HCT116 (cell line): ENCODE measurements around the gene NSMF. TPM values are rescaled to one million over a fixed set of nuclear protein-coding genes. Genes with fewer than 3 reads are reported as not detected.
A peak's percentile ranks its signal among the peaks of the same experiment; 100 is the strongest.

Source experiments
- ATAC-seq: fragments of 200-7000 bp; cut with Tn5 transposase; 2 replicates; pipeline ENCODE4 v1.9.1; 2020; ENCODE audit warnings: mild to moderate bottlenecking, moderate library complexity
- BruUV-seq: library from RNA; stranded (reverse); fragments of 400-500 nt; replicated peaks from 2 replicates; lab custom pipeline; 2021; lab: Mats Ljungman, UMichigan
- CTCF ChIA-PET: fragments of 300-600 bp; sonication (Branson Sonifier 250); formaldehyde crosslinking; loops from one replicate; lab custom pipeline; 2021; ENCODE audit warnings: antibody characterized with exemption; lab: Charles Lee
- POLR2A ChIA-PET: fragments of 300-600, 350-600 bp; sonication (Branson Sonifier 250); formaldehyde crosslinking; loops from one replicate; lab custom pipeline; 2021; ENCODE audit warnings: antibody characterized with exemption; lab: Charles Lee
- RAD21 ChIA-PET, 2 experiments: fragments of 300-600 bp; sonication (Branson Sonifier 250); formaldehyde crosslinking; loops; one replicate each; lab custom pipeline; 2023; ENCODE audit warnings: low total read pairs in 2 of 2; ENCODE audit not compliant: uncharacterized antibody in 2 of 2, unreplicated experiment in 2 of 2, low non-redundant PET in 1 of 2; lab: Charles Lee
- DNase-seq: peaks from one replicate; pipeline ENCODE4 v3.0.0-alpha.2; 2010; ENCODE audit warnings: low read depth, low spot score
- H2AFZ ChIP-seq: fragments of 200-600 bp; shearing (Covaris generic), sonication (generic); 2 replicates; pipeline ENCODE4 v1.6.1; 2017; ENCODE audit warnings: low read depth, mixed run types, mixed read lengths, antibody characterized with exemption, low read length; ENCODE audit not compliant: poor library complexity, severe bottlenecking
- H3K27ac ChIP-seq: 2 replicates; pipeline ENCODE4 v1.5.1; 2012; ENCODE audit warnings: low read depth, low read length
- H3K27me3 ChIP-seq: fragments of 200-600 bp; sonication (generic); 2 replicates; pipeline ENCODE4 v1.6.1; 2016; ENCODE audit warnings: mixed run types, low read length, mixed read lengths; ENCODE audit not compliant: insufficient read depth
- H3K36me3 ChIP-seq, 2 experiments: fragments of 200-500 bp in 1 of 2; fragments of 200-600 bp in 1 of 2; sonication (Bioruptor generic) in 1 of 2; sonication (generic) in 1 of 2; 2 replicates each; pipeline versions ENCODE4 v1.5.1 to v1.6.1; 2014 to 2016; ENCODE audit warnings: low read length in 2 of 2, inconsistent platforms in 1 of 2, mixed read lengths in 1 of 2, mixed run types in 1 of 2; ENCODE audit not compliant: insufficient read depth in 2 of 2, control insufficient read depth in 1 of 2
- H3K4me1 ChIP-seq, 2 experiments: fragments of 200-600 bp in 1 of 2; sonication (generic) in 1 of 2; 2 replicates each; pipeline versions ENCODE4 v1.5.1 to v1.6.1; 2012 to 2017; ENCODE audit warnings: low read length in 2 of 2, inconsistent platforms in 1 of 2, mild to moderate bottlenecking in 1 of 2, mixed read lengths in 1 of 2, mixed run types in 1 of 2, moderate library complexity in 1 of 2; ENCODE audit not compliant: insufficient read depth in 2 of 2, control insufficient read depth in 1 of 2
- H3K4me2 ChIP-seq: fragments of 200-600 bp; sonication (generic); 2 replicates; pipeline ENCODE4 v1.6.1; 2017; ENCODE audit warnings: mixed run types, low read length, mixed read lengths
- H3K4me3 ChIP-seq, 2 experiments: fragments of 200-600 bp in 1 of 2; sonication (generic) in 1 of 2; replicated peaks in 1 of 2; 2 replicates each; pipeline ENCODE4 v1.5.1; 2011 to 2016; ENCODE audit warnings: low read length in 2 of 2, control low read depth in 1 of 2, low read depth in 1 of 2, mild to moderate bottlenecking in 1 of 2, mixed read lengths in 1 of 2, mixed run types in 1 of 2
- H3K79me2 ChIP-seq: fragments of 200-600 bp; sonication (generic); 2 replicates; pipeline ENCODE4 v1.6.1; 2017; ENCODE audit warnings: mild to moderate bottlenecking, mixed run types, low read length, moderate library complexity, mixed read lengths; ENCODE audit not compliant: insufficient read depth
- H3K9ac ChIP-seq: fragments of 200-600 bp; sonication (generic); 2 replicates; pipeline ENCODE4 v1.6.1; 2016; ENCODE audit warnings: low read length, mixed read lengths
- H3K9me2 ChIP-seq: fragments of 200-600 bp; sonication (generic), shearing (Covaris generic); 2 replicates; pipeline ENCODE4 v1.6.1; 2017; ENCODE audit warnings: mixed run types, mild to moderate bottlenecking, moderate library complexity; ENCODE audit not compliant: insufficient read depth
- H3K9me3 ChIP-seq, 2 experiments: fragments of 200-500 bp in 1 of 2; fragments of 200-600 bp in 1 of 2; sonication (Bioruptor generic) in 1 of 2; sonication (generic) in 1 of 2; 2 replicates each; pipeline ENCODE4 v1.6.1; 2014 to 2017; ENCODE audit warnings: low read length in 2 of 2, mixed read lengths in 2 of 2, inconsistent platforms in 1 of 2, low read depth in 1 of 2, mild to moderate bottlenecking in 1 of 2, mixed run types in 1 of 2, moderate library complexity in 1 of 2; ENCODE audit not compliant: control insufficient read depth in 1 of 2, insufficient read depth in 1 of 2
- H4K20me1 ChIP-seq: fragments of 200-600 bp; sonication (generic), shearing (Covaris generic); 2 replicates; pipeline ENCODE4 v1.6.1; 2017; ENCODE audit warnings: mixed run types, mild to moderate bottlenecking, moderate library complexity; ENCODE audit not compliant: insufficient read depth
- CBX3 ChIP-seq: IDR thresholded peaks from 2 replicates; pipeline ENCODE4 v1.6.1; 2012; ENCODE audit warnings: low read depth
- CEBPB ChIP-seq: IDR thresholded peaks from 2 replicates; pipeline ENCODE4 v1.6.1; 2012; ENCODE audit warnings: low read depth
- EGR1 ChIP-seq: IDR thresholded peaks from 2 replicates; pipeline ENCODE4 v1.6.1; 2012; ENCODE audit warnings: low read depth
- ELF1 ChIP-seq: IDR thresholded peaks from 2 replicates; pipeline ENCODE4 v1.6.1; 2012; ENCODE audit warnings: low read depth, borderline replicate concordance
- EZH2 ChIP-seq: fragments of 200-600 bp; sonication (generic); IDR thresholded peaks from 2 replicates; pipeline ENCODE4 v1.6.1; 2017; ENCODE audit warnings: antibody characterized with exemption, mixed run types
- EZH2phosphoT487 ChIP-seq: fragments of 200-600 bp; IDR thresholded peaks from 2 replicates; pipeline ENCODE4 v1.6.1; 2018; ENCODE audit warnings: antibody characterized with exemption, borderline replicate concordance
- FOSL1 ChIP-seq: IDR thresholded peaks from 2 replicates; pipeline ENCODE4 v1.6.1; 2012; ENCODE audit warnings: low read depth
- JUND ChIP-seq: IDR thresholded peaks from 2 replicates; pipeline ENCODE4 v1.6.1; 2012
- POLR2A ChIP-seq: IDR thresholded peaks from 2 replicates; pipeline ENCODE4 v1.7.0; 2011; ENCODE audit warnings: borderline replicate concordance; ENCODE audit not compliant: insufficient read depth, insufficient read length; ENCODE audit errors: extremely low read depth
- POLR2AphosphoS5 ChIP-seq: IDR thresholded peaks from 2 replicates; pipeline ENCODE4 v1.6.1; 2011; ENCODE audit warnings: mild to moderate bottlenecking, low read depth, low read length, moderate library complexity
- RAD21 ChIP-seq: IDR thresholded peaks from 2 replicates; pipeline ENCODE4 v1.6.1; 2012; ENCODE audit warnings: low read depth, mild to moderate bottlenecking
- SIN3A ChIP-seq: IDR thresholded peaks from 2 replicates; pipeline ENCODE4 v1.6.1; 2012; ENCODE audit warnings: low read depth
- SP1 ChIP-seq: IDR thresholded peaks from 2 replicates; pipeline ENCODE4 v1.6.1; 2012; ENCODE audit warnings: low read depth
- TCF7L2 ChIP-seq: IDR thresholded peaks from 2 replicates; pipeline ENCODE4 v1.7.0; 2011; ENCODE audit warnings: borderline replicate concordance, inconsistent platforms; ENCODE audit not compliant: insufficient read depth, insufficient read length; ENCODE audit errors: extremely low read depth
- YY1 ChIP-seq: IDR thresholded peaks from 2 replicates; pipeline ENCODE4 v1.6.1; 2011; ENCODE audit warnings: low read length, low read depth, moderate library complexity, mild to moderate bottlenecking; ENCODE audit not compliant: insufficient replicate concordance; ENCODE audit errors: extremely low read depth
- ZFX ChIP-seq: fragments of 450-650 bp; IDR thresholded peaks from 2 replicates; pipeline ENCODE4 v1.6.1; 2017
- ZNF274 ChIP-seq: fragments of 200-500 bp; sonication (Bioruptor generic); IDR thresholded peaks from 2 replicates; pipeline ENCODE4 v1.6.1; 2014; ENCODE audit warnings: mild to moderate bottlenecking, low read depth, low read length, inconsistent platforms
- intact Hi-C: fragments of 100-400 bp; cut with micrococcal nuclease; formaldehyde crosslinking; loops from 2 replicates; pipeline ENCODE4 v1.10.0; 2022
- total RNA-seq: library from RNA; stranded (reverse); gene quantifications from one replicate; pipeline ENCODE4 v1.2.1, GENCODE V29; 2021; ENCODE audit not compliant: unreplicated experiment
- TF ChIP-seq, protein P1 (sequence below), 3 experiments: fragments of 200-600 bp in 1 of 3; sonication (generic) in 1 of 3; IDR thresholded peaks in 2 of 3; conservative IDR thresholded peaks in 1 of 3; 2 replicates each; pipeline ENCODE4 v1.5.1; 2012 to 2017; ENCODE audit warnings: low read depth in 2 of 3, low read length in 2 of 3, antibody characterized with exemption in 1 of 3, borderline replicate concordance in 1 of 3, control low read depth in 1 of 3, mild to moderate bottlenecking in 1 of 3, mixed read lengths in 1 of 3, mixed run types in 1 of 3, moderate library complexity in 1 of 3; ENCODE audit not compliant: insufficient read depth in 1 of 3
- TF ChIP-seq, protein P2 (sequence below): IDR thresholded peaks from 2 replicates; pipeline ENCODE4 v1.6.1; 2012
- TF ChIP-seq, protein P3 (sequence below): IDR thresholded peaks from 2 replicates; pipeline ENCODE4 v1.6.1; 2011; ENCODE audit warnings: mild to moderate bottlenecking, low read length, moderate library complexity; ENCODE audit not compliant: insufficient replicate concordance; ENCODE audit errors: extremely low read depth

The NSMF gene
- total RNA-seq, 1 experiment from 2014 or later = 81.9 TPM

DNA sequence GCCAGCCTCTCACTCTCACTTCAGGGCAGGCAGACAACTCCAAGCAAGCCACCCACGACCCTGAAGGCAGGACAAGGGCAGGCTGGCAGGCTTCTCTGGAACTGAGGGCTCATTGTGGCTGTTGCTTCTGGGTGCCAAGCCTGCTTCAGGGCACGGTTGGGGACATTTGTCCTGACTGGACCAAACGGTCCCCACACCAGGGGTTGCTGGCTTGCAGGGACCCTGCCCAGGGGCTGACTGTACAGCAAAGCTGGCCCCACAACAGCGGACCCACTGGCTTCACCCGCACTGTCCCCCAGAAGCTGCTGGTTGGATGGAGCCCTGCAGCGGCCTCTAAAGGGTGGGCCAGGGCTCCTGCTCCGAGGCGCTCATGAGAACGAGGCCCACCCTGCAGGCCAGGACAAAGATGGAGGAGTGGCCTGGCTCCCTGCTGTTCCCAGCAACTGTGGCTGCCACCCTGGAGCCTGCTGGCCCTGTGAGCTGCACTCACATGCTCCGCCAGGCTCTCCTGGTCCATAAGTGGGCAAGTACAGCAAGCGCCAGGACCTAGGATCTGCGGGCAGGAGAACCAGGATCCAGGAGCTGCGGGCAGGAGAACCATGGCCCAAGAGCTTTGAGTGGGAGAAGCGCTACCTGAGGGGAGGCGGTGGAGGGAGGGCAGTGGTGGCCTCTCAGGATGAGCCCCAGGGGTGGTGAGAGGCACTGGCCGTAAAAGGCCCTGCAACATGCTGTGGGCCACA is 34.4 kb upstream of the NSMF start:
- ATAC-seq = no peak
- TF ChIP-seq YY1 (no peak), CBX3 (no peak), CEBPB (no peak), EGR1 (no peak), ZFX (no peak), ELF1 (no peak), SP1 (no peak), RAD21 (no peak), SIN3A (no peak), FOSL1 (no peak), EZH2phosphoT487 (no peak), JUND (no peak), EZH2 (no peak), TCF7L2 (no peak), POLR2A (no peak), ZNF274 (no peak), POLR2AphosphoS5 (no peak)
- TF ChIP-seq, protein P1, sequence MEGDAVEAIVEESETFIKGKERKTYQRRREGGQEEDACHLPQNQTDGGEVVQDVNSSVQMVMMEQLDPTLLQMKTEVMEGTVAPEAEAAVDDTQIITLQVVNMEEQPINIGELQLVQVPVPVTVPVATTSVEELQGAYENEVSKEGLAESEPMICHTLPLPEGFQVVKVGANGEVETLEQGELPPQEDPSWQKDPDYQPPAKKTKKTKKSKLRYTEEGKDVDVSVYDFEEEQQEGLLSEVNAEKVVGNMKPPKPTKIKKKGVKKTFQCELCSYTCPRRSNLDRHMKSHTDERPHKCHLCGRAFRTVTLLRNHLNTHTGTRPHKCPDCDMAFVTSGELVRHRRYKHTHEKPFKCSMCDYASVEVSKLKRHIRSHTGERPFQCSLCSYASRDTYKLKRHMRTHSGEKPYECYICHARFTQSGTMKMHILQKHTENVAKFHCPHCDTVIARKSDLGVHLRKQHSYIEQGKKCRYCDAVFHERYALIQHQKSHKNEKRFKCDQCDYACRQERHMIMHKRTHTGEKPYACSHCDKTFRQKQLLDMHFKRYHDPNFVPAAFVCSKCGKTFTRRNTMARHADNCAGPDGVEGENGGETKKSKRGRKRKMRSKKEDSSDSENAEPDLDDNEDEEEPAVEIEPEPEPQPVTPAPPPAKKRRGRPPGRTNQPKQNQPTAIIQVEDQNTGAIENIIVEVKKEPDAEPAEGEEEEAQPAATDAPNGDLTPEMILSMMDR (IDR thresholded peaks at IDR 0.05 in 2 of 3, conservative IDR thresholded peaks at IDR 0.05 in 1 of 3; ENCODE audit: borderline replicate concordance in 1 of 3, insufficient read depth in 1 of 3, low read depth in 2 of 3, low read length in 2 of 3) = no peak
- TF ChIP-seq, protein P2, sequence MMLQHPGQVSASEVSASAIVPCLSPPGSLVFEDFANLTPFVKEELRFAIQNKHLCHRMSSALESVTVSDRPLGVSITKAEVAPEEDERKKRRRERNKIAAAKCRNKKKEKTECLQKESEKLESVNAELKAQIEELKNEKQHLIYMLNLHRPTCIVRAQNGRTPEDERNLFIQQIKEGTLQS = no peak
- TF ChIP-seq, protein P3, sequence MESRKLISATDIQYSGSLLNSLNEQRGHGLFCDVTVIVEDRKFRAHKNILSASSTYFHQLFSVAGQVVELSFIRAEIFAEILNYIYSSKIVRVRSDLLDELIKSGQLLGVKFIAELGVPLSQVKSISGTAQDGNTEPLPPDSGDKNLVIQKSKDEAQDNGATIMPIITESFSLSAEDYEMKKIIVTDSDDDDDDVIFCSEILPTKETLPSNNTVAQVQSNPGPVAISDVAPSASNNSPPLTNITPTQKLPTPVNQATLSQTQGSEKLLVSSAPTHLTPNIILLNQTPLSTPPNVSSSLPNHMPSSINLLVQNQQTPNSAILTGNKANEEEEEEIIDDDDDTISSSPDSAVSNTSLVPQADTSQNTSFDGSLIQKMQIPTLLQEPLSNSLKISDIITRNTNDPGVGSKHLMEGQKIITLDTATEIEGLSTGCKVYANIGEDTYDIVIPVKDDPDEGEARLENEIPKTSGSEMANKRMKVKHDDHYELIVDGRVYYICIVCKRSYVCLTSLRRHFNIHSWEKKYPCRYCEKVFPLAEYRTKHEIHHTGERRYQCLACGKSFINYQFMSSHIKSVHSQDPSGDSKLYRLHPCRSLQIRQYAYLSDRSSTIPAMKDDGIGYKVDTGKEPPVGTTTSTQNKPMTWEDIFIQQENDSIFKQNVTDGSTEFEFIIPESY = no peak
- TF ChIP-seq, all 23 proteins: peak for 0
- CTCF ChIA-PET = no interaction called here
- RAD21 ChIA-PET = no interaction called here
- H2AFZ ChIP-seq = no peak overlapping the region
- H3K9me2 ChIP-seq = no peaks in the 10 kb centered on the region
- BruUV-seq = no TSS peak
- DNase-seq = no peak
- H4K20me1 ChIP-seq = no peaks in the 10 kb centered on the region
- no peak overlapping the region for H3K9ac ChIP-seq
- no peaks in the 10 kb centered on the region for H3K79me2 ChIP-seq
- peak overlapping the region; percentile 4; the same call in 1 of the 2 replicates for H3K27ac ChIP-seq
- no peaks in the 10 kb centered on the region for H3K36me3 ChIP-seq
- H3K4me3 ChIP-seq = no peak overlapping the region
- POLR2A ChIA-PET = no interaction called here
- intact Hi-C loops = no loop called here
- no peaks in the 10 kb centered on the region; a peak in 1 of 4 replicates for H3K9me3 ChIP-seq
- H3K27me3 ChIP-seq = no peaks in the 10 kb centered on the region
- no peak overlapping the region for H3K4me2 ChIP-seq
- peaks cover 2 to 19% of the 10 kb centered on the region in 2 experiments; a peak in 3 of 4 replicates for H3K4me1 ChIP-seq
